Measurements from ENCODE around the gene TTLL9.

GRCh38 chr20:31851240-31851955, 19.0 kb upstream of the TTLL9 start:
- no peak for TF ChIP-seq YY1 (IDR thresholded peaks at IDR 0.05; ENCODE audit: insufficient read depth, insufficient read length)
- no peak for TF ChIP-seq ZNF274 (IDR thresholded peaks at IDR 0.05; ENCODE audit: low read depth, low read length)
- TF ChIP-seq SUZ12 (IDR thresholded peaks at IDR 0.05; ENCODE audit: extremely low read depth, insufficient read depth, insufficient read length), result no peak

All from NT2/D1 (cell line).